NCI-H2171 (cell line): Measurements from ENCODE around the gene TPH2.

Experiments used
- DNase-seq: peaks from one replicate; lab custom pipeline; 2025; lab: John Stamatoyannopoulos, UW

The TPH2 gene

DNA sequence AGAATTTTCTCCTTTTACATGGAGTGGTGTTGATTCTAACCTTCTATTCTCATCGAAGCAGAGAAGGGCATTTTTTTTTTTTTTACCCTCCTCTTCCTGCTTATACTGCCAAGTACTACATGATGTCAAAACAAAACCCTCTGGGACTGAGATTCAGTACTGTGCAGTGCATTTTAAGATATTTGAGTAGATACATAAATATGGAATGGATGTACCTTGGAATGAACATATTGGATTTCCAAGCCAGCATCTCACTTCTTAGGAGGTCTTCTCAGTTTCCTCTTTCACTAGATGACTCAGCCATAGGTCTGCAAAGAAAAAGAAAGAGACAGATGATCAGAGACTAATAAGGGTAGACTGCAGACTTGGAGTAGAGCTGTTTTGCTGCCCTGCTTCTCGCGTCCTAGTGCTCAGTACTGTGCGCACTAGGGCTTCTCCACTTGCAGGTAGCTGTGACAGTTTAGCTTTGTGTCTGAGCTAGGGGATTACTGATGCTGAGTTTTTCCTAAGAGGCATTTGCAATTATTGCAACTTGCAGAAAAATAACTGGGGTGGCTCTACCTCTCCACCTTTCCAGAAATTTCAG, 20.4 kb downstream of the TPH2 start:
- peak; percentile 37 for DNase-seq

- DNase-seq = no peak
These were observed 28.6 kb downstream of the TPH2 start for GRCh38 chr12:71967211-71967610.

DNA sequence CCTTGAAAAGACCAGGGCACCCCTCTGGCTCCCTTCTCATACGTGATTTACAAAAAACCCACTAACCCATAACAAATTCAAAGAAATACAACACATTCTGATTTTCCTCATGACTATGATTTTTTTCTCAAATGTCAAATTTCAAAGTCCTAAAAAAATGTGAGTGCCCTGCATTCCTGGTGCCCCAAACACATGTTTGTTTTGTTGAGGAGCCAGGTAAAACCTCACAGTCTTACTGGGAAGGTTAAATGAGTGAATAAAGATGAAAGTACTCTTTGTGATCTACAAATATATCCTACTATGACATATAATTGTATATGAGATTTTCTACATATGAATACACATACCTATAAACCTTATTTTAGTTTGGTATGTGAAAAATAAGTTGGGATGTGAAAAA, 30.7 kb downstream of the TPH2 start:
- no peak for DNase-seq

- no peak for DNase-seq
These were observed 31.4 kb downstream of the TPH2 start for GRCh38 chr12:71970031-71970430.

- peak; percentile 47 for DNase-seq
These were observed 33.9 kb downstream of the TPH2 start for GRCh38 chr12:71972441-71973074.

DNA sequence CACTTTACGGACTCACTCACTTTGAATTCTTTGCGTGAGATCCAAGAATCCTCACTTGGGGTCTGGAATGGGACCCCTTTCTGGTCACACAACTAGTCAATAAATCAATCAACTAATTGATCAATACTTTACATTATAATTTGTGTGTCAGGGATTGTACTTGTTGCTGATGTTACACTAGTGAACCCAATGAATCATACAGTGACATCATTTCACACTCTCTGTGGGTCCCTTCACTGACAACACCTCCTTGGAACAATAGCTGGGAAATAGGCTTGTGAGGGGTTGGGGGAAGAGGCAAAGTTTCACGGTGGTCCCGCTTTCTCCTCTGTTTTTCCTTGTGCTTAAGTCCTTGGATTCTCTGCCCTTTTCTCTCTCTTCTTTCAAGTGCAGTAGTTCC, 35.0 kb downstream of the TPH2 start:
- DNase-seq = no peak

GRCh38 chr12:71980538-71980937, 41.9 kb downstream of the TPH2 start:
- no peak for DNase-seq

GRCh38 chr12:71981149-71981548, 42.5 kb downstream of the TPH2 start:
- no peak for DNase-seq

DNA sequence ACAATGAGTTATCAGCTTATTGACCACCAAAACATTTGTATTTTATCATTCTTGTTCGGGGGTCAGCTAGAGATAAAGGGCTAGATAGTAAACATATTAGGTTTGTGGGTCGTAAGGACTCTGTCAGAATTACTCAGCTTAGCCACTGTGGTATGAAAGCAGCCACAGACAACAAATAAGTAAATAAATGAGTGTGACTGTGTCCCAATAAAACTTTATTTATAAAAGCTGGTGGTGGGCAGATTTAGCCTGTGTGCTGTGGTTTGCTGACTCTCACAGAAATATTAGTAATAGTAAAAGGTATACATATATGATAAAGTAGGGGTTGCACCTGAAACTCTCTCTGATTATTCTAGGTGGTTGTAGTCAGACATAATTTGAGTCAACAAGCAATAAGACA, 56.1 kb downstream of the TPH2 start:
- no peak for DNase-seq

- DNase-seq = no peak
These were observed 61.1 kb downstream of the TPH2 start for GRCh38 chr12:71999795-72000194.

GRCh38 chr12:72000969-72001648, 62.5 kb downstream of the TPH2 start:
- DNase-seq = no peak

- DNase-seq = no peak
These were observed 68.1 kb downstream of the TPH2 start for GRCh38 chr12:72006766-72007165.

DNA sequence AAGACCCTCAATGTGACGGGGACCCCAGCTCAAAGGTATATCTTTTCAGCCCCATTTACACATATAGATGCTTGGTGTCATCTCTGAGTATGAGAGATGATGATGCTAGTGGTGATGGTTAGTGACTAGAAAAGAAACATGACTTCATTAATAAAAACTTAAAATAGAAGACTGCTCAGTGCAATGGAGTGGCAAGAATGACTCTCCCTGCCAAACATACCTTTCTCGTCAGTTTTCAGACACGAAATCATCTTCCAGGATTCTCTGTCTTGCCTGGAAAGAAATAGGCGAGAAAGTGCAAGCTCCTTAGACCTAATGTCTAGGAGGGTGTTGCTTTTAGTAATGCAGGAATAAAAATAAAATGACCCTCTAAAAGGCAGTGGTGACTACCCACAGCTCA, 71.7 kb downstream of the TPH2 start:
- no peak for DNase-seq

- DNase-seq = no peak
These were observed 72.7 kb downstream of the TPH2 start for GRCh38 chr12:72011374-72011773.

DNA sequence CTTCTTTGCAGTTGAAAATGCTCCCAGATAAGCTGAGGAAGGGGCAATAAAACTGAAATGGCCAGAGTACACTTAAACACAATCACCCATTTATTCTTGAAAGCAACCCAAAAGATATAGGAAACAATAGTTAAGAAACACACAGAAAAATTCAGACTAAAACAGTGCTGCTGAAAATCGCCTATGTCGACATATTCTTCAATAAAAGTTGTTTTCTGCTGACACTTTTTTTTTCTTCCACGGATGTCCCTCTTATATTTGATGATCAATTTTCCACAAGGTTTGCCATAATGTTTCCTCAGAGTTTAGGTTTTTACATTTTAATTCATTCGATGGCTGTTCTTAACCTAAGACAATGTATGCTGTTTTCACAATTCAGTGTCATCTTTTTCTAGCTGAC, 74.2 kb downstream of the TPH2 start:
- DNase-seq = no peak

- no peak for DNase-seq
These were observed 77.2 kb downstream of the TPH2 start for GRCh38 chr12:72015895-72016294.

DNA sequence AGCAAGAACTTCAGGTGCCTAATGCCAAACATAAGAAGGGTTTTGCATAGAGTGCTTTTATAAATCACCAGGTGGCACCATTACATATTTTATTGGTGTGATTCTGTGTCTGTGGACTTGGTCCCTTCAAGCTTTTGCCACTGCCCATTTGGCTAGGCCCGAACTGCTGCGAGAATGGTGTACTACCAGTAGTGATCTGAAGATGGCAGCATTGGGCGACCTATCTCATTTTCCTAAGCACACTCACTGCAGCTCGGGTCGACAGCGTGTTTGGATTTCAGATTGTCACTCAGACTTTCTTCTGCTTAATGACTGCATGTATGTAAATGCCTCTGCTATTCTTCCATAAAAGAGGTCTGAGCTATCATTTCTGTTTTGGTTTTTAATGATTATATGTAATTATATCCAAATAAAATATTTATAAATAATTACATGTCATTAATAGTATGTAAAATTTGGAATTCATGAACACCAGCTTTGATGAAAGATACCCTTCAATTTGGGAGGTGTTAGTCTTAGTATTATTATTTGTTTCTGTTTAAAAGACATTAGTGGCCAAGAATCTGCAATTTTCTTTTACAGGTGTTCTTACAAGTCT, 78.5 kb downstream of the TPH2 start:
- DNase-seq = peak; percentile 71

GRCh38 chr12:72018036-72018435, 79.4 kb downstream of the TPH2 start:
- DNase-seq = no peak

DNA sequence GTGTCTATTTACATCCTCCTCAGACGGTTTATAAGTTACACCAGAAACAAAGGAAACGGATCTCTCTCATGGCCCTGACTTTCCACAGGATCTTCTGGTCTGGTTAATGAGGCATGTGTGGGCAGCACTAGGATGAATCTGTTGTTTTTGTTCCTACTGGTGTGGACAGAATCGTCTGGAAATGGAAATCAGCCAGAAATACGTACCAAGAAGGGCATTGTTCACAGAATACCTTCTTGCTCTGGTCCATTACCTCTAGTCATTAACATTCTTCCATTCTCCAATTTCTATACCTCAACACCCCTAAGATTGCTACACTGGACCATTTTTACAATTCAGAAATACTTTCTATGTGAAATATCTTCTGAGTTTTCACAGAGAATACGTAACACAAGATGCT, 86.0 kb downstream of the TPH2 start:
- DNase-seq = no peak

GRCh38 chr12:72025524-72025923, 86.9 kb downstream of the TPH2 start:
- no peak for DNase-seq

GRCh38 chr12:72028966-72029365, 90.3 kb downstream of the TPH2 start:
- DNase-seq = no peak

- DNase-seq = no peak
These were observed 91.6 kb downstream of the TPH2 start for GRCh38 chr12:72030277-72030676.

GRCh38 chr12:72031066-72031465, 92.4 kb downstream of the TPH2 start:
- DNase-seq = no peak
